Nephron progenitor cell (in vitro differentiated cells): ENCODE data around the gene ZDHHC16.

Experiments used
- DNase-seq: peaks from one replicate; pipeline ENCODE4 v3.0.0; 2021
- H3K27ac Mint-ChIP-seq: 2 replicates; pipeline ENCODE4 v1.8.0; 2021; ENCODE audit warnings: mild to moderate bottlenecking, moderate library complexity, mixed read lengths
- H3K27me3 Mint-ChIP-seq: 2 replicates; pipeline ENCODE4 v1.8.0; 2021; ENCODE audit warnings: mild to moderate bottlenecking, low read depth, mixed read lengths; ENCODE audit not compliant: poor library complexity
- H3K36me3 Mint-ChIP-seq: 2 replicates; pipeline ENCODE4 v1.8.0; 2021; ENCODE audit warnings: low read depth, mixed read lengths
- H3K4me1 Mint-ChIP-seq: 2 replicates; pipeline ENCODE4 v1.8.0; 2021; ENCODE audit warnings: mixed read lengths
- H3K4me3 Mint-ChIP-seq: 2 replicates; pipeline ENCODE4 v1.8.0; 2021; ENCODE audit warnings: mild to moderate bottlenecking, moderate library complexity, mixed read lengths
- H3K9me3 Mint-ChIP-seq: 2 replicates; pipeline ENCODE4 v1.8.0; 2021; ENCODE audit warnings: mild to moderate bottlenecking, moderate library complexity, mixed read lengths
- TF ChIP-seq, protein P1 (sequence below): fragments of 200-600 bp; sonication (generic); IDR thresholded peaks from 2 replicates; pipeline ENCODE4 v1.5.0; 2021; ENCODE audit warnings: antibody characterized with exemption

The ZDHHC16 gene

DNA sequence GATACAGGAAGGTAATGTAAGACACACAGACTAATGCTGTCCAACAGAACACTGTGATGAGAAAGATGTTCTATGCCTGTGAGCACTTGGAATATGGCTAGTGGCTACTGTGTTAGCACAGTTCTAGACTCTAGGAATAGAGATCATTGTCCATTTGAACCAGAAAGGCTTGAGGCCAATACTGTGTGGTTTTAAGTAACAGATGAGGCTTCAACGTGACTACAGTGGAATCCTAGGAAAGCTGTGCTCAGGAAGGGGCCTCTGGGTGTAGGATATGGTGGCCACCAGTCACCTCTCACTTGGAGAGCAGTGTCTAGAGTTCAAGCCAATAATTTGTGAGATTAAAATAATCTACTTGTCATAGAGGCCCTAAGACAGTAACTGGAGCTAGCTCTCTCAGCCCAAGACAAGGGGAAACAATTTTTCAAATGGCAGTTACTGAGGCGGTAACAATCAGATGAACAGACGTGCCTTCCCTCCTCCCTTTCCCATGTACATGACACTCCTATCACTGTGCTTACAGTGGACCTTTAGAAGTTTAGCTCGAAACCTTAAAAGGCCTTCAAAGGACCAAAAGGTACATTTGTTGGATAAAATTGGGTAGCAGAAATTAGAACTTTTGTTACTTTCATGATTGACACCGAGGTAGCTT, 10.2 kb downstream of the ZDHHC16 start:
- peak overlapping the region; percentile 57 for H3K27ac Mint-ChIP-seq

DNA sequence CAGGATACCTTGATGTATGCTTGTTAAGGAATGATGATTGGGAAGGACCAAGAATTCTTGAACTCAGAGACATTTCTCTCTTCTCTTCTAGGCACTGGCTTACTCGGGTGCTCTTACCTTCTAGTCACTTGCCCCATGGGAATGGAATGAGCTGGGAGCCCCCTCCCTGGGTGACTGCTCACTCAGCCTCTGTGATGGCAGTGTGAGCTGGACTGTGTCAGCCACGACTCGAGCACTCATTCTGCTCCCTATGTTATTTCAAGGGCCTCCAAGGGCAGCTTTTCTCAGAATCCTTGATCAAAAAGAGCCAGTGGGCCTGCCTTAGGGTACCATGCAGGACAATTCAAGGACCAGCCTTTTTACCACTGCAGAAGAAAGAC, 10.7 kb downstream of the ZDHHC16 start:
- Mint-ChIP-seq H3K9me3 (no peaks in the 10 kb centered on the region), H3K36me3 (peaks cover 71% of the 10 kb centered on the region), H3K27ac (peak overlapping the region; percentile 57), H3K27me3 (peaks cover 6% of the 10 kb centered on the region), H3K4me3 (no peak overlapping the region), H3K4me1 (peaks cover 11% of the 10 kb centered on the region)
- TF ChIP-seq, protein P1, sequence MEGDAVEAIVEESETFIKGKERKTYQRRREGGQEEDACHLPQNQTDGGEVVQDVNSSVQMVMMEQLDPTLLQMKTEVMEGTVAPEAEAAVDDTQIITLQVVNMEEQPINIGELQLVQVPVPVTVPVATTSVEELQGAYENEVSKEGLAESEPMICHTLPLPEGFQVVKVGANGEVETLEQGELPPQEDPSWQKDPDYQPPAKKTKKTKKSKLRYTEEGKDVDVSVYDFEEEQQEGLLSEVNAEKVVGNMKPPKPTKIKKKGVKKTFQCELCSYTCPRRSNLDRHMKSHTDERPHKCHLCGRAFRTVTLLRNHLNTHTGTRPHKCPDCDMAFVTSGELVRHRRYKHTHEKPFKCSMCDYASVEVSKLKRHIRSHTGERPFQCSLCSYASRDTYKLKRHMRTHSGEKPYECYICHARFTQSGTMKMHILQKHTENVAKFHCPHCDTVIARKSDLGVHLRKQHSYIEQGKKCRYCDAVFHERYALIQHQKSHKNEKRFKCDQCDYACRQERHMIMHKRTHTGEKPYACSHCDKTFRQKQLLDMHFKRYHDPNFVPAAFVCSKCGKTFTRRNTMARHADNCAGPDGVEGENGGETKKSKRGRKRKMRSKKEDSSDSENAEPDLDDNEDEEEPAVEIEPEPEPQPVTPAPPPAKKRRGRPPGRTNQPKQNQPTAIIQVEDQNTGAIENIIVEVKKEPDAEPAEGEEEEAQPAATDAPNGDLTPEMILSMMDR = no peak
- DNase-seq = no peak

More for the DNA sequence above, 10.2 kb downstream of the ZDHHC16 start:
- H3K36me3 Mint-ChIP-seq = peaks cover 68% of the 10 kb centered on the region
- no peaks in the 10 kb centered on the region for H3K9me3 Mint-ChIP-seq
- H3K4me3 Mint-ChIP-seq = no peak overlapping the region
- H3K27me3 Mint-ChIP-seq = peaks cover 6% of the 10 kb centered on the region
- DNase-seq = no peak
- peaks cover 11% of the 10 kb centered on the region for H3K4me1 Mint-ChIP-seq
- TF ChIP-seq, protein P1 = no peak

DNA sequence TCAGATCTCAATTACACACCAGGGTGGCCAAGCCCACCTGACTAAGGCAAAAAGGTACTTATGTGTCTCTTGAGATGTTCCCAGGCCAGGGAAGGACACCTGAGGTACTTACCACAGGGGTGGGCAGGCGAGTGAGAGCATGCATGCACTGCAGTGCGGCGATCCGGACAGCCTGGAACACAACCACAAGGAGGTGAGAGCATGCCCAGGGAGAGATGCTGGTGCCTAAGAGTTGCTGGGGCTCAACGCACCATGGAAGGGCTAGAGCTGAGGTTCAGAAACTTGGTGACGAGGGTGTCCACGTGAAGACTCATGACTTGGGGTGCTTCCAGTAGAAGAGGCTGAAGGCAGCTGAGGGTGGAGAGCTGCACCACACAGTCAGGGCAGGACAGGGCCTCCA, 13.1 kb downstream of the ZDHHC16 start:
- H3K4me1 Mint-ChIP-seq = peaks cover 11% of the 10 kb centered on the region
- H3K27me3 Mint-ChIP-seq = peaks cover 6% of the 10 kb centered on the region
- H3K27ac Mint-ChIP-seq = peak overlapping the region; percentile 93
- no peak overlapping the region for H3K4me3 Mint-ChIP-seq
- H3K36me3 Mint-ChIP-seq = peaks cover 65% of the 10 kb centered on the region
- no peak for DNase-seq
- no peaks in the 10 kb centered on the region for H3K9me3 Mint-ChIP-seq
- TF ChIP-seq, protein P1 = no peak

DNA sequence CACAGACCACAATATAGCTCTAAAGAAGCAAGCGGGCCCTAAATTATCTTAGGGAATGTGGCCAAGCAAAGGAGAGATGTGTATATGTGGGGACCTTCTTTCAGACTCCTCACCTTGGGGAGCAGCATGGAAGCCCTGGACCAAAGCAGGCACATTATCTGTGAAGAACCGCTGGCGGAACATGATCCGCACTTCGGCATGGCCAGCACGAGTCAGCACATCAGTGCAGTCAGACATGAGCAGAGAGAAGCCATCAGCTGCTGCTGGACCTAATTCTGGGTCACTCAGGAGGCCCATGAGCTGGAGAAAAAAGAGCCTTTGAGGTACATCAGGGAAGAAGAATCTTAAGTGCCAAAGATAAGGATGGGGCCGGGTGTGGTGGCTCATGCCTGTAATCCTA, 14.0 kb downstream of the ZDHHC16 start:
- TF ChIP-seq, protein P1 = no peak
- H3K9me3 Mint-ChIP-seq = no peaks in the 10 kb centered on the region
- H3K27ac Mint-ChIP-seq = peak overlapping the region; percentile 93
- H3K27me3 Mint-ChIP-seq = peaks cover 6% of the 10 kb centered on the region
- no peak overlapping the region for H3K4me3 Mint-ChIP-seq
- H3K4me1 Mint-ChIP-seq = peaks cover 11% of the 10 kb centered on the region
- H3K36me3 Mint-ChIP-seq = peaks cover 65% of the 10 kb centered on the region
- no peak for DNase-seq

DNA sequence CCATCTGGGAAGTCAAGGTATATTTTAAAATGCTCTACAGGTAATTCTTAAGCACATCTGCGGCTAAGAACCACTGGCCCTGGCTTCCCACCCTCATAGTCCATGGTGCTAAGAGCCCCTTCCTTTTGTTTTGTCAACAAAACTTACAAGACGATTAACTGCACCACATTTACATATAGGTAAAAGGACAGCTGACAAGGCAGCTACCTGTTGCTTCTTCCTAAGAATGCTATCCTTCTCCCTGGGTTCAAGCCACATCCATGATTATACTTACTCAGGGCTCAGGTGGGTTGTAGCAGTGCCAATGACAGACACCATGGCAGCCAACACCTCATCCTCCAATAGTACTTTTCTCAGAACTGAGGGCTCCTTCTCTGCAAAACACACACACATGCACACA, 16.3 kb downstream of the ZDHHC16 start:
- Mint-ChIP-seq H3K27me3 (peaks cover 6% of the 10 kb centered on the region), H3K27ac (no peak overlapping the region), H3K4me3 (no peak overlapping the region), H3K36me3 (peaks cover 57% of the 10 kb centered on the region), H3K4me1 (peaks cover 11% of the 10 kb centered on the region), H3K9me3 (no peaks in the 10 kb centered on the region)
- DNase-seq = no peak
- TF ChIP-seq, protein P1 = no peak
